Uterus (tissue), 4 donors: ENCODE results near the gene COX5A. TPM values are rescaled to one million over a fixed set of nuclear protein-coding genes. Genes with fewer than 3 reads are reported as not detected.

Experiments used
- DNase-seq, 2 donors: peaks; one replicate each; pipeline ENCODE4 v3.0.0-alpha.2; 2019 to 2020
- H3K27ac ChIP-seq, 2 donors: fragments of 200-600 bp; sonication (generic); 1 replicate in 1 of 2; 2 replicates in 1 of 2; pipeline ENCODE4 v1.5.1; 2016 to 2018
- H3K27me3 ChIP-seq, 2 donors: fragments of 200-600 bp; sonication (generic); one replicate each; pipeline ENCODE4 v1.5.1; 2018 to 2019; ENCODE audit warnings: control low read depth in 1 of 2
- H3K36me3 ChIP-seq, 2 donors: fragments of 200-600 bp; sonication (generic); one replicate each; pipeline ENCODE4 v1.5.1; 2019; ENCODE audit warnings: control low read depth in 1 of 2
- H3K4me1 ChIP-seq, 2 donors: fragments of 200-600 bp; sonication (generic); one replicate each; pipeline ENCODE4 v1.5.1; 2018 to 2019; ENCODE audit warnings: control low read depth in 1 of 2
- H3K4me3 ChIP-seq, 2 donors: fragments of 200-600 bp; sonication (generic); 1 replicate in 1 of 2; 2 replicates in 1 of 2; pipeline ENCODE4 v1.5.1; 2018 to 2019; ENCODE audit warnings: mild to moderate bottlenecking in 1 of 2
- H3K9me3 ChIP-seq, 2 donors: fragments of 200-600 bp; sonication (generic); one replicate each; pipeline ENCODE4 v1.5.1; 2019; ENCODE audit warnings: control low read depth in 1 of 2
- POLR2A ChIP-seq, 2 donors: fragments of 450-650 bp; IDR thresholded peaks; one replicate each; pipeline ENCODE4 v1.6.1; 2016; ENCODE audit warnings: antibody characterized with exemption in 2 of 2, mild to moderate bottlenecking in 1 of 2, moderate library complexity in 1 of 2
- intact Hi-C: fragments of 100-400 bp; cut with DNase I; formaldehyde crosslinking; loops from one replicate; pipeline ENCODE4 v1.15.1; 2023; ENCODE audit warnings: low total_unique reads
- total RNA-seq, 4 donors: library from RNA; depleted of rRNA in 3 of 4; stranded (reverse); fragments of >200 nt in 3 of 4; gene quantifications; one replicate each; pipeline versions ENCODE4 v1.1.0 to v1.2.4, GENCODE V29; 2014 to 2023
- TF ChIP-seq, protein P1 (sequence below), 4 experiments: fragments of 200-600 bp in 2 of 4; fragments of 450-650 bp in 2 of 4; sonication (generic) in 2 of 4; IDR thresholded peaks; one replicate each; pipeline ENCODE4 v1.5.1; 2016 to 2019; ENCODE audit warnings: antibody characterized with exemption in 4 of 4, mild to moderate bottlenecking in 2 of 4, moderate library complexity in 1 of 4
- donor health status: DM: yes; HTN: yes; CAD: no.

The COX5A gene
- total RNA-seq, 4 donors from 2014 or later, result 9.0 to 84.1 (median 46.6) TPM

DNA sequence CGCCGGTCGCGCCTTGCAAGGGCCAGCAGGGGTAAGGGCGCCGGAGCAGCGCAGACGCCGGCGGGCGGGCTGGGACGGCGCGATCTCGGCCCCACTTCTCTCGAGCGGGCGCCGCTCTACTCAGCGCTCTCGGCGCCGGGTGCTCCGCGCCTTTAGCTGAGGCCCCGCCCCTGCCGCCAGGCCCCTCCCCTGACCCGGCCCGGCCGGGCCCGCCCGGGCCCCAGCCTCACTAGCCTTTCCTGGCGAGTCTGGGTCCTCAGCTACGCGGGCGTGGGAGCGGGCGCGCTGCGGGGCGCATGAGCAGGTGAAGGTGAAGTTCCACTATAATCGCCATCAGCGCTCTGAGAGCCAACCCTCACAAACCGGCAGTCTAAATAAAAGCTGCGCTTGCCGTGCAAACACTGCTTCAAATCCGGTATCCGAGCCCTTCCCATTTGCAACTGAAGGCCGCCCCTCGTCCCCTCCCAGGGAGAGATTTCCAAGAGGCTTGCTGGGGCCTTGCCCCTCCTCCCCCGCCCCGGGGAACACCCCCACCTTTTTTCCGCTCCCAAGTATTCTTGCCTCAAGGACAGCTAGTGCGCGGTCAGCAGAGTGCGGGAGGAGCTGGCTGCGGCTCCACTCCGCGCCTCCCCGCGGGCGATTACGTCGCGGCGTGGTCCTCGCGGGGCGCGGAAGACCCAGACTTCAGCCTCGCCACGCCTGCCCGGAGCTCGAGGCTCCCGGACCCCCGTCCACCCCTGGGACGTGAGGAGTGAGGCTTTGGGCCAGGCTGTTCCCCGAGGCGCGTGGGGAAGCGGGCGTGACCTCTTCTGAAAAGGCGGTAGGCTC lies 19.0 kb upstream of the COX5A start, which contains the start of gene RPP25:
Gene RPP25, minus strand, starts transcription at position 125 of the 828 bp plus-strand sequence. CDS start 189 bp downstream, outside the sequence.
- intact Hi-C loops, result no loop called here
- peak within 1 kb of the TSS; percentile 56 to 59 for H3K4me3 ChIP-seq

DNA sequence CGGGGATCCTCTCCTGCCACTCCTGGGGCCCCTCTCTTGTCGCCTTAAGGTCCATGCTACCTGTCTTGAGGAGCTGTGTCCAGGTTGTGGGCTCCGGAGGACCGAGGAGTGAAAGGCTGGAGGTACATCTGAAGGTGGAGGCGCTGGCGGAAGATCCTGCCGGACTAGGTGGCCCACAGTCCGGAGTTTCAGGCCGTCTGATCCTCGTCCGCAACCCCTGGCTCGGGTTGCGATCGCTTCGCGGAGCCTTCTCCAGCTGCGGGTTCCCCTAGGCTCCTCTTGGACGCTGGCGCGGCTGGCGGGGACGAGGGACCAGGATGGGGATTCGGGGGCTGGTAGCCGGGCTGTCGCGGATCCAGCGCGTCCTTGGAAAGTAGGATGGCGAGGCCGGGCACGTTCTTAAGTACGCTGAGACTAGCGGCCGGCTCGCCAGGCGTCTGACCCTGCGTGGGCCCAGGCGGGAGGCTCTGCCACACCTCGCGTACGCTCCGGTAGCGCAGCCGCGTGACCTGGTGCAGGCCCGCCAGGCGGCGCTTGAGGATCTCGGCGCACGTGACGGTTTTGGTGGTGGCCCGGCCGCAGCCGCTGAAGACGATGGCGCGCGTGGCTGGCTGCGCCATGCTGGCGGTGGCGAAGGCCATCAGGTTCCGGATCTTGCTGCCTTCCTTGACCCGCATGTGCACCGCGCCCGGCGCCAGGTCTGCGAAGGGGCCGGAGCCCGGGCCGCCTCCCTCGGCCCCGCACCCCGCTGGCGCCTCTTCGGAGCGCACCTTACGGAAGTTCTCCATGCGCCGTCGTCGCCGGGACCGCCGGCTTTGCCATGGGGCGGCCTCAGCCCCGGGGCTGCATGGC lies 18.1 kb upstream of the COX5A start:
- Histone ChIP-seq H3K36me3 (no peaks in the 10 kb centered on the region), H3K4me1 (peaks cover 0 to 7% of the 10 kb centered on the region in 2 donors), H3K4me3 (peak overlapping the region; percentile 56 to 59), H3K27me3 (peaks cover 4 to 20% of the 10 kb centered on the region in 2 donors), H3K27ac (peak overlapping the region; percentile 69 to 71), H3K9me3 (no peaks in the 10 kb centered on the region)
- DNase-seq, result peak; percentile 64 to 69
- intact Hi-C loops, result no loop called here
- TF ChIP-seq, protein P1, sequence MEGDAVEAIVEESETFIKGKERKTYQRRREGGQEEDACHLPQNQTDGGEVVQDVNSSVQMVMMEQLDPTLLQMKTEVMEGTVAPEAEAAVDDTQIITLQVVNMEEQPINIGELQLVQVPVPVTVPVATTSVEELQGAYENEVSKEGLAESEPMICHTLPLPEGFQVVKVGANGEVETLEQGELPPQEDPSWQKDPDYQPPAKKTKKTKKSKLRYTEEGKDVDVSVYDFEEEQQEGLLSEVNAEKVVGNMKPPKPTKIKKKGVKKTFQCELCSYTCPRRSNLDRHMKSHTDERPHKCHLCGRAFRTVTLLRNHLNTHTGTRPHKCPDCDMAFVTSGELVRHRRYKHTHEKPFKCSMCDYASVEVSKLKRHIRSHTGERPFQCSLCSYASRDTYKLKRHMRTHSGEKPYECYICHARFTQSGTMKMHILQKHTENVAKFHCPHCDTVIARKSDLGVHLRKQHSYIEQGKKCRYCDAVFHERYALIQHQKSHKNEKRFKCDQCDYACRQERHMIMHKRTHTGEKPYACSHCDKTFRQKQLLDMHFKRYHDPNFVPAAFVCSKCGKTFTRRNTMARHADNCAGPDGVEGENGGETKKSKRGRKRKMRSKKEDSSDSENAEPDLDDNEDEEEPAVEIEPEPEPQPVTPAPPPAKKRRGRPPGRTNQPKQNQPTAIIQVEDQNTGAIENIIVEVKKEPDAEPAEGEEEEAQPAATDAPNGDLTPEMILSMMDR (IDR thresholded peaks at IDR 0.05), result peak in 3 of 4 experiments; percentile 51 to 59 (median 58)
- TF ChIP-seq POLR2A (IDR thresholded peaks at IDR 0.05), result no peak

More for the DNA sequence above, 19.0 kb upstream of the COX5A start, which contains the start of gene RPP25:
- no peaks in the 10 kb centered on the region for H3K9me3 ChIP-seq
- peak within 1 kb of the TSS; percentile 69 to 71 for H3K27ac ChIP-seq
- peak; percentile 61 to 62 for TF ChIP-seq POLR2A (IDR thresholded peaks at IDR 0.05)
- TF ChIP-seq, protein P1 (IDR thresholded peaks at IDR 0.05), result no peak
- H3K36me3 ChIP-seq, result no peaks in the 10 kb centered on the region
- H3K4me1 ChIP-seq, result peaks cover 0 to 7% of the 10 kb centered on the region in 2 donors
- DNase-seq, result peak; percentile 63 to 78
- peaks cover 4 to 20% of the 10 kb centered on the region in 2 donors for H3K27me3 ChIP-seq

DNA sequence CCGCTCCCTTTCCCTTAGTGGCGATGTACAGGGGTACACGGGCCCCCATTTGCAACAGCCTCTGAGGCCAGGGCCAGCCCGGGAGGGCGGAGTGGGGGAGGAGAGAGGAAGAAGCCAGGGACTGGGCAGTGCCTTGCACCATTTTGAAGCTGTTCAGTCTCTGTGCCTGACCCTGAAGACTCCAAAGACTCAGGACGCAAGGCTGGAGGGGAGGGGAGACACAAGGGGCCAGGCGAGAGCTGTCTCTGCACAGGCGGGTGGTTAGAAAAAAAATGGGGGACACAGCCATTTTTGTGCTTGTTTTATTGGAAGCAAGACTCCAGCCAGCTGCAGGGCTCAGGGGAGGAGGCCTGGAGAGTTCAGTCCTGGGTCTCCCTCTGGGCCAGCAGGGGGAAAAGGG lies 17.1 kb upstream of the COX5A start:
- Histone ChIP-seq H3K4me3 (peak overlapping the region in 1 of 2 donors; percentile 56), H3K9me3 (no peaks in the 10 kb centered on the region), H3K36me3 (no peaks in the 10 kb centered on the region), H3K27me3 (peaks cover 4 to 20% of the 10 kb centered on the region in 2 donors), H3K27ac (peak overlapping the region in 1 of 2 donors; percentile 15), H3K4me1 (peaks cover 0 to 7% of the 10 kb centered on the region in 2 donors)
- intact Hi-C loops, result no loop called here
- DNase-seq, result no peak
- TF ChIP-seq, protein P1 (IDR thresholded peaks at IDR 0.05), result no peak
- TF ChIP-seq POLR2A (IDR thresholded peaks at IDR 0.05), result no peak

DNA sequence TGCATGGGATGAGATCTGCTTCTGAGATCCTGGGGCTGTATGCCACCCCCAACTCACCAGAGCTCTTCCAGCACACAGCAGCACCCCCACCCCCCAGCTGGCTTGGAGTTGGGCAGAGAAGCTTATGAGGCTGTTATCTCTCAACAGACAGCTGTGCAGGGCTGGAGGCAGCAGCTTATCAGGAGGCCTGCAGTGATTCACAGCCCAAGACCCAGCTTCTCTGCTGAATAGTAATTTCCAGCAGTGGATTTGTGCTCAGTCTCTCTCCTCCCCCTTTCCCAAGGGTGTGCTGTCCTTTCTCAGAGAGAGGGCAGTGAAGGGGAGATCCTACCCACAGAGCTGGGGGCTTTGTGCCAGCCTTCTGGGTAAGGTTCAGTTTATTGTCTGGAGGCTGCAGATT lies 16.6 kb upstream of the COX5A start:
- peaks cover 4 to 17% of the 10 kb centered on the region in 2 donors for H3K27me3 ChIP-seq
- peak overlapping the region in 1 of 2 donors; percentile 56 for H3K4me3 ChIP-seq
- no peak for TF ChIP-seq POLR2A (IDR thresholded peaks at IDR 0.05)
- TF ChIP-seq, protein P1 (IDR thresholded peaks at IDR 0.05), result no peak
- no peaks in the 10 kb centered on the region for H3K36me3 ChIP-seq
- DNase-seq, result peak in 1 of 2 donors; percentile 23
- peaks cover 0 to 7% of the 10 kb centered on the region in 2 donors for H3K4me1 ChIP-seq
- H3K9me3 ChIP-seq, result no peaks in the 10 kb centered on the region
- peak overlapping the region in 1 of 2 donors; percentile 15 for H3K27ac ChIP-seq
- intact Hi-C loops, result loop anchor here (5.0 kb wide), 1 partner anchor 182 kb away; no protein-coding TSS in a partner anchor
